ENCODE results near the gene IDH2.

DNA sequence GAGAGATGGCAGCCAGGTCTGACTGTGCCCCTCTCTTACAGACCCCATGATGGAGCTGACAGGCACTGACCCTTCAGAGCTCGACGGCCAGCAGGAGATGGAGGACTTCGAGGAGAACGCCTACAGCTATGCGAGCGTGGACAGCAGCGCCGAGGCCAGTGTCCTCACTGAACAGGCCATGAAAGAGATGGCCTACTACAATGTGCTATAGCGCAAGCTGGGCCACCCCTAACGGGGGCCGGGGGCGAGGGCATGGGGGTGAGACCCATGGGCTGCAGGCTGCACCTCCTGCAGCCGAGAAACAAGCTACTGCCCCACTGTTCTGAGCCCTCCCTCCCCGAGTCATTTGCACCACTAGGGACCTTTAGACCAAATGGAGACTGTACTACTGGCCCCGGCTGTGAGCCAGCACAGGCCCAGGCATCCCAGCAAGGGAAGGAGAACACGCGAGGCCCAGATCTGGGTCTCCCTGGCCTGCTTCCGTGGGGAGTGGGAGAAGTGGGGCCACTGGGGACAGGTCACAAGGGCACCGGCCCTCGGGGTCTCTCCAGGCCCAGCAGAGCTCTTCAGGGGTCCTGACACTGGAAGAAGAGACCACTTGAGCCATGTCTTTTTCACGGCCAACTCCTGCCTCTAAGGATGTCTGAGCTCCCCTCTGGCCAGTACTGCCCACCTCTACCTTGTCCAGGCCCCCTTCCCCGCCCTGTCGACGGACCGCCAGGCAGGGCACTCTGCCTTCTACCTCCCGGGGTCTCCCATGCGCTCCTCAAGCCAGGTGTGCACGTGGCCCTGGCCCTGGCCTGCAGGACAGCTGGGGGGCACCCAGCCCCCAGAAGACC lies 22.4 kb downstream of the IDH2 start:
- TF ChIP-seq, protein P1, sequence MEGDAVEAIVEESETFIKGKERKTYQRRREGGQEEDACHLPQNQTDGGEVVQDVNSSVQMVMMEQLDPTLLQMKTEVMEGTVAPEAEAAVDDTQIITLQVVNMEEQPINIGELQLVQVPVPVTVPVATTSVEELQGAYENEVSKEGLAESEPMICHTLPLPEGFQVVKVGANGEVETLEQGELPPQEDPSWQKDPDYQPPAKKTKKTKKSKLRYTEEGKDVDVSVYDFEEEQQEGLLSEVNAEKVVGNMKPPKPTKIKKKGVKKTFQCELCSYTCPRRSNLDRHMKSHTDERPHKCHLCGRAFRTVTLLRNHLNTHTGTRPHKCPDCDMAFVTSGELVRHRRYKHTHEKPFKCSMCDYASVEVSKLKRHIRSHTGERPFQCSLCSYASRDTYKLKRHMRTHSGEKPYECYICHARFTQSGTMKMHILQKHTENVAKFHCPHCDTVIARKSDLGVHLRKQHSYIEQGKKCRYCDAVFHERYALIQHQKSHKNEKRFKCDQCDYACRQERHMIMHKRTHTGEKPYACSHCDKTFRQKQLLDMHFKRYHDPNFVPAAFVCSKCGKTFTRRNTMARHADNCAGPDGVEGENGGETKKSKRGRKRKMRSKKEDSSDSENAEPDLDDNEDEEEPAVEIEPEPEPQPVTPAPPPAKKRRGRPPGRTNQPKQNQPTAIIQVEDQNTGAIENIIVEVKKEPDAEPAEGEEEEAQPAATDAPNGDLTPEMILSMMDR (IDR thresholded peaks at IDR 0.05; ENCODE audit: low read depth, low read length, poor library complexity, severe bottlenecking) = no peak
- TF ChIP-seq EZH2phosphoT487 (IDR thresholded peaks at IDR 0.05; ENCODE audit: borderline replicate concordance, low read length) = no peak
